ENCODE measurements around the gene NUDT22. TPM values are rescaled to one million over a fixed set of nuclear protein-coding genes. Genes with fewer than 3 reads are reported as not detected.

NUDT22 gene
- total RNA-seq, 2 donors from 2014 or later = 110 to 168 TPM

GRCh38 chr11:64267207-64267945, 41.3 kb downstream of the NUDT22 start:
- peaks cover 22% of the 10 kb centered on the region for H3K36me3 ChIP-seq
- no peak for TF ChIP-seq CTCF (IDR thresholded peaks at IDR 0.05)
- peaks cover 21% of the 10 kb centered on the region for H3K4me1 ChIP-seq
- no peaks in the 10 kb centered on the region for H3K27me3 ChIP-seq
- intact Hi-C loops (cut with DNase I) = no loop called here
- H3K9ac ChIP-seq (ENCODE audit: low read depth in 2 of 2, low read length in 2 of 2) = peak overlapping the region in 1 of 2 donors; percentile 94
- H3K4me3 ChIP-seq = no peak overlapping the region
- DNase-seq = peak; percentile 60
- H3K27ac ChIP-seq = peak overlapping the region; percentile 98
- H3K9me3 ChIP-seq = no peaks in the 10 kb centered on the region

DNA sequence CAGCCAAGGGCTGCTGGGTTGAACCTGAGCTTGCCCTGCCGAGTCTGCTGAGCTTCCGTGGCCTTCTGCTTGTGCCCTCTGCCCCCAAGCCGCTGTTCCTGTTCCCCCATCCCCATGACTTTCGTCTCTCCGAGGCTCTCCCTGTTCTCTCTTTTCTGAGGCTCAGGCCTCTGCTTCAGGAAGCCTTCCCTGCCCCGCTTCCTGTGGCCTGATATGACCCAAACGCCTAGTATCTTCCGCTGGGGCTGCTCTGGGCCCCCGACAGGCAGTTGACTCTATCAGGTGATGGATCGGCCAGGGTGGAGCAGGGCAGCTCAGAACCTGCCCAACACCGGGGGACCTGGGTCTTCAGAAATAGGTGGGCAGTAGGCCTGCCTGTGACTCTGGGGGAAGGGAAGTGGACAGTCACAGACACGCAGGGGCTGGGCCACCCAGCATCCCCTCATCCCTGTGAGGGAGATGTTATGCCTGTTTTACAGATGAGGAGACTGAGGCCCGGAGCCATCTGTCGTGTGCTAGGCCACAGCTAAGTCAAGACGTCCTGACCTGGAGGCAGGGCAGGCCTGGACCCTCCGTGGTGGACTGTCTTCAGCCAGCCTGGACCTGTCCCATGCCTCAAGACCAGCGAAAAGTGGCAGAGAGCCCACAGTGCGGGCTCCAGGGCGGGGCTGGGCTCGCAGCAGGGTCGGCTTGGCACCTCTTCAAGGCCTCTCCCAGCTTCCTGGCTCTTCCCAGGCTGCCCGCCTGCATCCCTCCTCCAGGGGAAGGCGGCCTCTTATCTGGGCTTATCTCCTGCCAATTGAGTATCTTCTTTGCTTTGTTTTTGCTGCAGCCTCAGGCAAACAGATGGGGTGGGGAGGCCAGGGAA, 42.2 kb downstream of the NUDT22 start:
- peak overlapping the region; percentile 67 for H3K4me3 ChIP-seq
- DNase-seq = peak; percentile 82
- no peak for TF ChIP-seq CTCF (IDR thresholded peaks at IDR 0.05)
- H3K9ac ChIP-seq (ENCODE audit: low read depth in 2 of 2, low read length in 2 of 2) = peak overlapping the region; percentile 80 to 94
- peaks cover 24% of the 10 kb centered on the region for H3K4me1 ChIP-seq
- H3K36me3 ChIP-seq = peaks cover 22% of the 10 kb centered on the region
- H3K9me3 ChIP-seq = no peaks in the 10 kb centered on the region
- intact Hi-C loops (cut with DNase I) = loop anchor here (2.0 kb wide), 1 partner anchor 35 kb away; no protein-coding TSS in a partner anchor
- H3K27me3 ChIP-seq = no peaks in the 10 kb centered on the region
- H3K27ac ChIP-seq = peak overlapping the region; percentile 98

DNA sequence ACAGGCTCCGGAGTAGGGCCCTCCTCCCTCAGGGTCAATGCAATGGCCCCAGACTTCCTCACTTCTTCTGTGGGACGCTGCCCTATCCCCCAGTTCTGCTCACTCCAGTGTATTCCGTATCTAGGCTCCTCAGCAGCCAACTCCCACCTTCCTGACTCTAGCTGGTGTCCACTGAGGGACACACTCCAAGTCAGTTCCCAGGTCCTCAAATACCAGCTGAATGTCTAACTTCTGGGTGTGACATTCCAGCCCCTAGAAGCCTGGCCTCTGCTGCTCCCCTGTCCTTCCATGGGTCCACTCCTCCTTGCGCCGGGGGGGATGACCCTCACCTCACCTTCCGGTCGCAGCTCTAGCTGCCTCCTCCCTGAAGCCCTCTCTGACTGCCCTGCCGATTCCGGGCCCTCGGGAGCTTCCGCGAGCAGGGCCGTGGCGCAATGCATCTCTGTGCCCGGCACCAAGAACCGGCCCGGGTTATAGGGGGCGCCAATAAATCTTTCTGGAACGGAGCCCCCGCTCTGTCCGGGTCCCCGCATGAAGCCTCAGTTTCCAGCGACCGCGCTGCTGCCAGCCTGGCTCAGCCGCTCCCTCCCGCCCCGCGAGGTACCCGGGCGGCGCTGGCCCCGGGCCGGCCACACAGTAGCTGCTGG, 42.9 kb downstream of the NUDT22 start:
- Histone ChIP-seq H3K36me3 (peaks cover 16% of the 10 kb centered on the region), H3K27ac (peak overlapping the region; percentile 98)

DNA sequence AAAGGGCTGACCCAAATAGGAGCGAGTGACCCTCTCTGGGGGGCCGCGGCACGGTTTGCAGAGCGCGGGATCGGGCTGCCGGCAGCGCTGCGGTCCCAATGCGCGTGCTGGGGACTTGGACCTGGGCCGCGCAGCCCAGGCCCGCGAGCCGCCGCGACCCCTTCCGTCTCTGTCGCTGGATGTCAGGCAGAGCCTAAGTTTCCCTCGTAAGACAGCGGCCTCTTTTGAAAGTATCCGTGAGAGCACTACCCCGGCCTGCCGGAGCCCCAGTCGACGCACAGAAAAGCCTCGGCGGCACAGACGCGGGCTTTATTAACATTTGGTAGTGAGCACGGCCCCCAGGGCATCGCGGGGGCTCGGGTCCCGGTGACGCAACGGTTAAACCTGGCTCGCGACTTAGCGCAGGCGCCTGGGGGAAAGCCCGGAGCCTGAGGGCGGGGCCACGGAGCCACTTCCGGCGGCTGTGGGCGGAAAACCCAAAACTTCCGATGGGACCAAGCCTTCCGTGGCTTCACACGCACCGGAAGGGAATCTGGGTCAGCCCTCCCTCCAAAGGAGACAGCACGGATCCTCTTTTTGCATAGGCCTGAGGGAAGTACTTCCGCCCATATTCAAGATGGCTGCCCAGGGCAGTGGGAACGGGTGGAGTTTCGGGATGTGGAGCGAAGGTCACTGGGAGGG, 43.6 kb downstream of the NUDT22 start:
- intact Hi-C loops (cut with DNase I) = loop anchor here (2.0 kb wide), 1 partner anchor 33 kb away; no protein-coding TSS in a partner anchor

More for the DNA sequence above, 42.9 kb downstream of the NUDT22 start:
- Histone ChIP-seq H3K4me3 (peak overlapping the region; percentile 67), H3K9ac (ENCODE audit: low read depth in 2 of 2, low read length in 2 of 2) (peak overlapping the region; percentile 80 to 94), H3K4me1 (peaks cover 27% of the 10 kb centered on the region), H3K27me3 (no peaks in the 10 kb centered on the region), H3K9me3 (no peaks in the 10 kb centered on the region)
- peak; percentile 71 for DNase-seq
- TF ChIP-seq CTCF (IDR thresholded peaks at IDR 0.05) = no peak
- intact Hi-C loops (cut with DNase I) = loop anchor here (2.0 kb wide), 1 partner anchor 34 kb away; no protein-coding TSS in a partner anchor

More for the DNA sequence above, 43.6 kb downstream of the NUDT22 start:
- TF ChIP-seq CTCF (IDR thresholded peaks at IDR 0.05) = no peak
- Histone ChIP-seq H3K9me3 (no peaks in the 10 kb centered on the region), H3K27me3 (no peaks in the 10 kb centered on the region), H3K27ac (peak overlapping the region; percentile 98), H3K36me3 (peaks cover 10% of the 10 kb centered on the region), H3K9ac (ENCODE audit: low read depth in 2 of 2, low read length in 2 of 2) (peak overlapping the region; percentile 80 to 94), H3K4me1 (peaks cover 27% of the 10 kb centered on the region), H3K4me3 (peak overlapping the region; percentile 67)
- DNase-seq = peak; percentile 97
